Left ventricle myocardium inferior (tissue), 1 donor: ENCODE data around the gene ABLIM2. TPM values are rescaled to one million over a fixed set of nuclear protein-coding genes. Genes with fewer than 3 reads are reported as not detected.

Experiments used
- DNase-seq: peaks from one replicate; pipeline ENCODE4 v3.0.0-alpha.2; 2020
- H3K27ac ChIP-seq: fragments of 200-600 bp; replicated peaks from 2 replicates; pipeline ENCODE4 v1.8.0; 2021
- H3K27me3 ChIP-seq: fragments of 200-600 bp; 2 replicates; pipeline ENCODE4 v1.8.0; 2021; ENCODE audit warnings: low read depth
- H3K36me3 ChIP-seq: fragments of 200-600 bp; 2 replicates; pipeline ENCODE4 v1.8.0; 2021
- H3K4me1 ChIP-seq: fragments of 200-600 bp; 2 replicates; pipeline ENCODE4 v1.8.0; 2021
- H3K4me3 ChIP-seq: fragments of 200-600 bp; 2 replicates; pipeline ENCODE4 v1.8.0; 2021; ENCODE audit warnings: mild to moderate bottlenecking, moderate library complexity
- H3K9me3 ChIP-seq: fragments of 200-600 bp; replicated peaks from 2 replicates; pipeline ENCODE4 v1.8.0; 2021
- intact Hi-C: fragments of 100-400 bp; cut with micrococcal nuclease; formaldehyde crosslinking; loops from one replicate; pipeline ENCODE4 v1.11.0; 2022
- total RNA-seq: library from RNA; stranded (reverse); fragmentation: NEBNext Ultra II Directional; extraction: Animal tissue kit (Norgen Biotek cat#: 25700); gene quantifications from one replicate; pipeline ENCODE4 v1.2.1, GENCODE V29; 2021
- TF ChIP-seq, protein P1 (sequence below): fragments of 200-600 bp; IDR thresholded peaks from 2 replicates; pipeline ENCODE4 v1.8.0; 2021; ENCODE audit warnings: antibody characterized with exemption, mild to moderate bottlenecking, borderline replicate concordance
- donor health status: DM: no; HTN: yes; CAD: no; lungs with severe emphysema.

ABLIM2 gene
- total RNA-seq, 1 donor from 2014 or later = 43.5 TPM

- DNase-seq = no peak
- Histone ChIP-seq H3K4me3 (no peak overlapping the region), H3K4me1 (no peaks in the 10 kb centered on the region), H3K27me3 (no peaks in the 10 kb centered on the region), H3K36me3 (no peaks in the 10 kb centered on the region), H3K9me3 (no peaks in the 10 kb centered on the region), H3K27ac (no peak overlapping the region)
- TF ChIP-seq, protein P1, sequence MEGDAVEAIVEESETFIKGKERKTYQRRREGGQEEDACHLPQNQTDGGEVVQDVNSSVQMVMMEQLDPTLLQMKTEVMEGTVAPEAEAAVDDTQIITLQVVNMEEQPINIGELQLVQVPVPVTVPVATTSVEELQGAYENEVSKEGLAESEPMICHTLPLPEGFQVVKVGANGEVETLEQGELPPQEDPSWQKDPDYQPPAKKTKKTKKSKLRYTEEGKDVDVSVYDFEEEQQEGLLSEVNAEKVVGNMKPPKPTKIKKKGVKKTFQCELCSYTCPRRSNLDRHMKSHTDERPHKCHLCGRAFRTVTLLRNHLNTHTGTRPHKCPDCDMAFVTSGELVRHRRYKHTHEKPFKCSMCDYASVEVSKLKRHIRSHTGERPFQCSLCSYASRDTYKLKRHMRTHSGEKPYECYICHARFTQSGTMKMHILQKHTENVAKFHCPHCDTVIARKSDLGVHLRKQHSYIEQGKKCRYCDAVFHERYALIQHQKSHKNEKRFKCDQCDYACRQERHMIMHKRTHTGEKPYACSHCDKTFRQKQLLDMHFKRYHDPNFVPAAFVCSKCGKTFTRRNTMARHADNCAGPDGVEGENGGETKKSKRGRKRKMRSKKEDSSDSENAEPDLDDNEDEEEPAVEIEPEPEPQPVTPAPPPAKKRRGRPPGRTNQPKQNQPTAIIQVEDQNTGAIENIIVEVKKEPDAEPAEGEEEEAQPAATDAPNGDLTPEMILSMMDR = no peak
- intact Hi-C loops = no loop called here
Observed at GRCh38 chr4:8033067-8033755, 125.4 kb downstream of the ABLIM2 start.

DNA sequence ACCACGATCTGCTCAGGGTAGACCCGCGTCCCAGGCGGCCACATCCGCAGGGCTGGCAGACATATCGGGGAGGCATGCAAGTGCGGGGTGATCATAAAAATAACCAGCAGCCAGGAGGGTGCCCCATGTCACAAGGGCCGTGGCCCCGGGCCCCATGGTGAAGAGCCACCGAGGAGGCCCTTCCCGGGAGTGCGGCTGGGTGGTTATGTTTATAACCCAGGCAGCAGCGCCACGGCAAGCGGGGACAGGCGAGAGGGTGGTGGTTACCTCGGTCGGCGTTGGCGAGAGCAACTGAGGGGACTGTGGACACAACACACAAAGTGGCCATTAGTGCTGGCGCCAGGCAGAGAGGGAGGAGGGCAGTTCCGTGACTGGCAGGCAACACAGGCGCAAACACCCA, 126.2 kb downstream of the ABLIM2 start:
- no peaks in the 10 kb centered on the region for H3K27me3 ChIP-seq
- TF ChIP-seq, protein P1 = no peak
- H3K4me3 ChIP-seq = no peak overlapping the region
- H3K27ac ChIP-seq = no peak overlapping the region
- no peaks in the 10 kb centered on the region for H3K9me3 ChIP-seq
- no peak for DNase-seq
- intact Hi-C loops = no loop called here
- peaks cover 2% of the 10 kb centered on the region for H3K36me3 ChIP-seq
- H3K4me1 ChIP-seq = no peaks in the 10 kb centered on the region

DNA sequence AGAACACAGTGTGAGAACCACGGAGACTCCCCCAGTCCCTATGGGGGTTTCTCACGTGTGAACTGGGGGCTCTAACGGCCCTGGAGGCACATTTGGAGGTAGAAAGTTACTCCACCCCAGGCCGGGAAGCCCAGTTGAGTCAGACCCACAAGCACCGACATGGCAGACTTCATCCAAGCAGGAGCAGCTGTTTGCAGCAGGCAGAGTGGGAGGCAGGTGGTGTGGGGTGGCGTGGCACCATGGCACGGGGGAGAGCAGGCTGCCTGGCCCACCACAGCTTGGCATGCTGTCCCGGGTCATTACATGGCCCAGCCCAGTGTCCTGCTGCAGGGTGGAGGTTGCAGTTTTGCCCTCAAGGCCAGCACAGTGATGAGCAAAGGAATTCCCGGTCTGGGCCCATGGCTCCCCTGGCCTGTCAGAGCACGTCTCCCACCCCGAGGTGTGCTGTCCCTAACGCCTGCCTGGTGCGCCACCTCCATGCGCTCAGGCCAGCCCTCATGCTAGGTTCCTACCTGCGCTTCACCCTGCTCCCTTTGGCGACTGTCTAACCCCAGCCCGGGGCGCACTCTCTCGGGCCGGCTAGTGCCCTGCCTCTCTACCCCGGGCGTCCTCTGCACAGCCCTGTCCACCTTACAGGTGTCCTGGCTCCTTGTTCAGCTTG, 128.4 kb downstream of the ABLIM2 start:
- TF ChIP-seq, protein P1 = no peak
- H3K27ac ChIP-seq = no peak overlapping the region
- DNase-seq = no peak
- no peaks in the 10 kb centered on the region for H3K9me3 ChIP-seq
- intact Hi-C loops = no loop called here
- no peaks in the 10 kb centered on the region for H3K4me1 ChIP-seq
- peaks cover 7% of the 10 kb centered on the region for H3K36me3 ChIP-seq
- H3K27me3 ChIP-seq = no peaks in the 10 kb centered on the region
- no peak overlapping the region for H3K4me3 ChIP-seq

DNA sequence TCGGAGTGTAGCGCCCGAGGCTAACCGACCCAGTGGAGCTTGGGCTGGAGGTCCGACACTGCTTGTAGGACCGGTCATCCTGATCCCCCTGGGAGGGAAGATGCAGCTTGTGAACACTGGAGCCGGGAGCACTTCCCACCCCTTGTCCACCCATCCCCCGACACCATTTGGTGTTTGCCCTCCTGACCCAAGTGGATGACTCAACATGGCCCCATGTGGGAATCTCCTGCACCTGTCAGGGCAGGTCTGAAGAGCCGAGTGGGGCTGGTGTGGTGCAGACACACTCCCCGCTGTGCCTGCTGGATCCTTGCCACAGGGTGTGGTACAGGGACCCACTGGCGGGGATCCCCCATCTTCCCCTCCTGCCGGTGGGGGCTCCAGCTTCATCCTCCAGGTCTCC, 128.9 kb downstream of the ABLIM2 start:
- TF ChIP-seq, protein P1 = no peak
- Histone ChIP-seq H3K27me3 (no peaks in the 10 kb centered on the region), H3K4me1 (no peaks in the 10 kb centered on the region), H3K9me3 (no peaks in the 10 kb centered on the region), H3K4me3 (no peak overlapping the region), H3K36me3 (peaks cover 7% of the 10 kb centered on the region), H3K27ac (no peak overlapping the region)
- intact Hi-C loops = no loop called here
- no peak for DNase-seq

- TF ChIP-seq, protein P1 = no peak
- Histone ChIP-seq H3K4me3 (no peak overlapping the region), H3K36me3 (peaks cover 7% of the 10 kb centered on the region), H3K4me1 (no peaks in the 10 kb centered on the region), H3K27me3 (no peaks in the 10 kb centered on the region), H3K27ac (no peak overlapping the region), H3K9me3 (no peaks in the 10 kb centered on the region)
- no peak for DNase-seq
- intact Hi-C loops = no loop called here
Observed at GRCh38 chr4:8028884-8029568, 129.6 kb downstream of the ABLIM2 start.
